Spleen (tissue), 7 donors: ENCODE results near the gene DPYD.

Experiments used
- CTCF ChIP-seq, 11 experiments: fragments of 200-600 bp in 7 of 11; fragments of 450-650 bp in 4 of 11; sonication (generic) in 4 of 11; IDR thresholded peaks in 8 of 11; conservative IDR thresholded peaks in 3 of 11; 1 replicate in 7 of 11; 2 replicates in 4 of 11; pipeline versions ENCODE4 v1.4.0 to v1.8.0; 2016 to 2021; ENCODE audit warnings: antibody characterized with exemption in 11 of 11, inconsistent platforms in 4 of 11, mild to moderate bottlenecking in 1 of 11
- POLR2A ChIP-seq, 3 donors: fragments of 450-650 bp; IDR thresholded peaks; one replicate each; pipeline ENCODE4 v1.5.1; 2017; ENCODE audit warnings: antibody characterized with exemption in 3 of 3, mild to moderate bottlenecking in 1 of 3
- POLR2AphosphoS5 ChIP-seq, 3 donors: sonication (generic); formaldehyde crosslinking; IDR thresholded peaks; one replicate each; pipeline ENCODE4 v1.5.1; 2017; ENCODE audit warnings: antibody characterized with exemption in 3 of 3
- donor health status: DM: no; HTN: no; CAD: no; lungs with moderate emphysema.
- donor health status: DM: no; HTN: no; CAD: no.
- donor health status: DM: no; HTN: no; CAD: no.

GRCh38 chr1:97805093-97805492 lies 115.7 kb downstream of the DPYD start:
- TF ChIP-seq CTCF (IDR thresholded peaks at IDR 0.05 in 8 of 11, conservative IDR thresholded peaks at IDR 0.05 in 3 of 11) (no peak), POLR2A (IDR thresholded peaks at IDR 0.05) (no peak), POLR2AphosphoS5 (IDR thresholded peaks at IDR 0.05) (no peak)
